CD4-positive, alpha-beta T cell treated with Interleukin-4 for 4 hours (primary cell): ENCODE measurements around the gene MMP25.

Experiments
- DNase-seq: peaks from one replicate; pipeline ENCODE4 v3.0.0-alpha.2; 2020

The MMP25 gene

DNA sequence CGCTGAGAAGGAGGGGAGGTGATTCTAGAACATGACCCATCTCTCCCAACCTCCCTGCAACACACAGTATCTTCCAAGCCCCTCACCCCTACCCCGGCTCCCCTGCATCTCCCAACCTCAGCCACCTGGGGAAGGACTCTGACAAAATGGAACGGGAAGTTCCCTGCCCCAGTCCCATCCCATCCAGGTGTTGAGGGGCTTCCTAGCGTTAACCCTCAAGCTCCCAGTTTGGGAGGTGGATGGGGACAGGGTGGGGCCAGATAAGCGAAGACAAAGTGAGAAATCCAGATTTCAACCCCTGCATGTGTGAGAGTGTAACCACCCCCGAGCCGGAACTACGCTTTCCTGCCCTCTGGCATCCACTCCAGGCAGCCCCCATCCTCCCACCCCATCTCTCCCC, 50.9 kb downstream of the MMP25 start:
- no peak for DNase-seq

DNA sequence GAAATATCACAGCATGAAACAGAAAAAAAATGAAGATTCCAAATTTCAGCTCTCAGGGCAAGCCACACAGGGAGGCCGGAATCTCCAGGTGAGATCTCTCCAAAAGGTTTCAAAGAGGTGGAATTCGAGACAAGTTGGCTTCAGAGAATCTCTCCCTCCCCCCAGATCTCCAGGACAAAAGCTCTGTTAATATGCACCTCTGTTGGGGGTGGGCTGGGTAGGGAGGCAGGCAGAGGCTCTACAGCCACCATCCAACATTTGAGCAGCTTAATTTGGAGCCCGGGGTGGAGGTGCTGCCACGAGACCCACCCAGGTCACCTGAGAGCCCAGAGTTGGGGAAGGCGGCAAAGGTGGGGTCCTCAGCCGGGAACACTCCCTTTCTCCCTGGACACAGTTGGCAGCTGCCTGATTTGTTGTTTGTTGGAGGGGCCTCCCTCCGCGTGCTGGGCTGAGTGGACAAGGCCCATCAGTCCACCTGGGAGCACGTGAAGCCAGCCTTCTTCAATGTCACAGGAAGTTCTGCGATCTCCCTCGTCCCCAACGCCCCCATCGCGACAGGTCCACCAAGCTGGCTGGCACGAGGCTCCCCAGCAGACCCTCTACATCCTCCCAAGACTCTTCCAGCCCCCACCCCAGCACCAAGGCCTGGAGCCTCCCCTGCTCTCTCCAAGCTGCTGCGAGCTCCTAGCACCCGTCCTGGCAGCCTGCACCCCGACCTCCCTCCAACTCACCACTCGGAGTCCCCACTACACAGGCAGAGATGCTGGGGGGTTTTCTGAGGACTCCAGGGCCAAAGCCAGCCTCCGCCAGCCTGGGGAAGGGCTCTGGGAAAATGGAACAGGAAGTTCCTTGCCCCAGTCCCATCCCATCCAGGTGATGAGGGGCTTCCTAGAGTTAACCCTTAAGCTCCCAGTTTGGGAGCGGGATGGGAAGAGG, 52.4 kb downstream of the MMP25 start, which contains the start of gene ZSCAN10:
ZSCAN10 (minus strand) TSS at position 836 of the 936 bp plus-strand sequence. CDS start 6,357 bp downstream, outside the sequence.
- no peak for DNase-seq

DNA sequence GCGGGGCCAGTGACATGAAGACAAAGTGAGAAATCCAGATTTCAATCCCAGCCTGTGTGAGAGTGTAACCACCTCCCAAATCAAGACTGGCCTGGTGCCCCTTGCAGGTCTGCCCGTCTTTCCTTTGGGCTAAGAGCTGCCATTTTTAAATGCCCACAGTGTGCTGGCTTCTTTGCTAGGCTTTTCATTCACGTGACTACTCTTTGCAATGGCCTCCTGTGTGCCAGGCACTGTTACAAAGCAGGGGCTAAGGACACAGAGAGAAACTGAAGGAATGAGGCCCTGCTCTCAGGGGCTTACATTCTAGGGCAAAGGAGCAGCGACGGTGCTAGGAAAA, 53.0 kb downstream of the MMP25 start:
- no peak for DNase-seq

DNA sequence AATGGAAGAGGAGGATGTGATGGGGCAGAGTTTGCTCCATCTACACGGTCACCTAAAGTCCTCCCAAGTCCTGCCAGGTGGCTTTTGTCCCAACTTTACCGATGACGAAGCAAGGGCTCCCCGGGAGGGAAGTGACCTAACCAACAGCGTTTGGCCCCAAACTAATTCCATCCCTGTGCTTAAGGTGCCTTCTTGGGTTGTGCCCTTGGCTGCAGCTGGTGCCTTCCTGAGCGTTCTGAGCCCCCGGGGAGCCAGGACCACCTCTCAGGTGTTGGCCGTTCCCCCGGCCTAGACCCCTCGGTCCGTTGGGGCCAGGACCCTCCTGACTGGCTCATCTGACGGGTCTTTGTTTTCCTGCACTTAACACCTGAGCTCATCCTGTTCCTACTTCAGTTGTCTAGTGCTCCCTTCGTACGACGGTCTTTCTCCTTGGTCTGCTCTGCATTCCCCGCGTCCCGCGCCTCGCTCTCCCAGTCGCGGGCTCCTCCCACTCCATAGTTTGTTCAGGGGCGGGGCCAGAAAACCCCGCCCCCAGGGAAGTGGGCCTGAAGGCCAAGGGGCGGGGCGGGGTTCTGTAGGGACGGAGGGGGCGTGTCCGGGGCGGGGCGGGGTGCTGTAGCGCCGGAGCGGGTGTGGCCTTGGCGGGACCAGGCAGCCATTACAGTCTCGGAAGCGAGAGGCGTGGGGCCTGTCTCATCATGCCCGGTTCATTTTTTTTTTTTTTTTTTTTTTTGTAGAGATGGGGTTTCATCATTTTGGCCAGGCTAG, 53.6 kb downstream of the MMP25 start:
- DNase-seq, result peak; percentile 90

DNA sequence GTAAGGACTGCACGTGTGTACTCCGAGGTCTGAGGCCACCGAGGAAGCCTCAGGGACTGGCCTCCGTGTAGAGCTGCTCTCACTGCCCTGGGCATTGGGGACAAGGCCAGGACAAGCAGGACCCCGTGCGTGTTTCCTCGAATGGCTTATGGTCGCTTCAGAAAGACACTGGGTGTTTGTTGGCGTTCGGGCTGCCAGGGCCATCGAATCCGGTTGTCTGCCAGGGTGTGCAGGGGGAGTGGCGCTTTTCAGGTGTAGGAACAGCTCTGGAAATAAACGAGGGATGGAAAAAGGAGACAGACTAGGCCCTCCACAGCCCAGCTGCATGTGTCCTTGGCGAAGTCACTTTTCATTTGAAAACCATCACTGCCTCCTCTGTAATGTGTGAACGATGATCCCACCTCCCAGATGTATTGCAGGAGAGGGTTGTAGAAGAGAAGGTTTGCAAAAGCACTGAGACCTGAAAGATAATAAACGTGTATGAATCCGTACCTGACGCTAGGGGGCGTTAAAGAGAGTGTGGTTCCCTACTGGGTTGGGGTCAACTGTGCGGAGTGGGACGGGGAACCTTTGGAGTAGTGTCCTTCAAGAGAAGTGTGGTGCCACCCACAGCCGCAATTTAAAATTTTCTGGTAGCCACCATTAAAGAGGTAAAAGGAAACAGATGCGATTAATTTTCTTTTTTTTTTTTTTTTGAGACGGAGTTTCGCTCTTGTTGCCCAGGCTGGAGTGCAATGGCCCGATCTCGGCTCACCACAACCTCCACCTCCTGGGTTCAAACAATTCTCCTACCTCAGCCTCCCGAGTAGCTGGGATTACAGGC, 54.9 kb downstream of the MMP25 start:
- peak; percentile 70 for DNase-seq

DNA sequence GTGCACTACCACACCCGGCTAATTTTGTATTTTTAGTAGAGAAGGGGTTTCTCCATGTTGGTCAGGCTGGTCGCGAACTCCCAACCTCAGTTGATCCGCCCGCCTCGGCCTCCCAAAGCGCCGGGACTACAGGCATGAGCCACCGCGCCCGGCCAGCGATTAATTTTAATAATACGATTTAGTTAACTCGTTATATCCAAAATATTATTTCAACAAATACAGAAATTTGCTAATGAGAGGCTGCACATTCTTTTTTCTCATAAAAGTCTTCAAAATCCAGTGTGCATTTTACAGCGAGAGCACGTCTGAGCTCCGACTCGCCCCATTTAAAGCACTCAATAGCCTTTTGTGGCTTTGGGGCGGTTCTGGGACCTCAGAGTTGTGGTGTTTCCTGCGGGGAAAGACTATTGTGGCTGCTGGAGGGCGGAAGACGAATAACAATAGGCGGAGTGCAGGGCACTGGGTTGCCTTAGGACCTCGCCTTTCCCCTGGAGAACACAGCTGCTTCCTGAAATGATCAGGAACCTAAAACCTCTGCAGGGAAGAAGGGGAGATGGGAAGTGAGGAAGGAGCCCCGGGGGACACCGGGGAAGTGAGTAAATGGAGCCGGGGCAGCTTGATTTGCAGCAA, 55.6 kb downstream of the MMP25 start:
- DNase-seq, result peak; percentile 42

DNA sequence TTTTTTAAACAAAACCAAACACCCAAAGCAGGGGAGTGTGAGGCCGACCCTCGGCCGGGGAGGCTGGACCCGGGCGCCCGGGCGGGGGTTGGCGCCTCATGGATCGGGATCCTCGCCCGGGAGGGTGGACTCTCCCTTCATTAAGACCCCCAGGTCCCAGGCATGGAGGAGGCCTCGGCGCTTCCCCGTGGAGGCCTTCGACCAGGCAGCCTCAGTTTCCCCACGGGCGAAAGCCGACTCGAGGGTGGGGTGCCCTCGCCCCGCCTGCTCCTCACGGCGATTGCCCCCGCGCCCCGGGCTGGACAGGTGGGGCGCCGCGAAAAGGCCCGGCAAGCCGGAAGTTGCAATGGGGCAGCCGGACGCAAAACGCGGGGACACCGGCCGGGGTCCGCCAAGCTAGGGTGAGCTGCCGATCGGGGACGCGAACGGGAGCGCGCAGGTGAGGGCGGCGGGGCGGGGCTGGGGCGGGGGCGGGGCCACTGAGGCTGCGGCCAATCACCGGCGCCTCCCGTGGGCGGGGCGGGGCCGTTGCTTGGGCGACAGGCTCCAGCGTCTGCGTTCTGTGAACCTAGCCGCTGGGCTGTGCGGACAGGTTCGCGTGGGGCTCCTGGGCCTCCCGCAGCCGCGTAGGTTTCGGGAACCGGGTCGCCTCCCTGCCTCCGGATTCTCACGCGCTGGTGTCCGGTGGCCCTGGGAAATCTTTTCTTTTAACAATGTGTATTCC, 60.0 kb downstream of the MMP25 start:
- DNase-seq, result peak; percentile 88
